Panc1 (cell line): ENCODE data around the gene GPD1L. TPM values are rescaled to one million over a fixed set of nuclear protein-coding genes. Genes with fewer than 3 reads are reported as not detected.
"Not testable (repeated sequence)": the region's sequence is repeated elsewhere in the genome, so short reads cannot be mapped to it uniquely, and the experiment has no call there.

Source experiments
- ATAC-seq: fragments of 200-7000 bp; cut with Tn5 transposase; 2 replicates; pipeline ENCODE4 v1.9.1; 2020; ENCODE audit warnings: mild to moderate bottlenecking, moderate library complexity
- BruUV-seq: library from RNA; stranded (reverse); fragments of 400-500 nt; replicated peaks from 2 replicates; lab custom pipeline; 2021; lab: Mats Ljungman, UMichigan
- CTCF ChIA-PET: fragments of 300-600 bp; sonication (Branson Sonifier 250); formaldehyde crosslinking; loops from one replicate; lab custom pipeline; 2022; ENCODE audit warnings: antibody characterized with exemption; lab: Charles Lee
- POLR2A ChIA-PET: fragments of 300-600 bp; sonication (Branson Sonifier 250); formaldehyde crosslinking; loops from one replicate; lab custom pipeline; 2022; ENCODE audit warnings: antibody characterized with exemption; lab: Charles Lee
- DNase-seq: peaks from one replicate; pipeline ENCODE4 v3.0.0-alpha.2; 2010; ENCODE audit warnings: low read depth, low spot score
- H3K27ac ChIP-seq: 2 replicates; pipeline ENCODE4 v1.5.1; 2011; ENCODE audit warnings: mild to moderate bottlenecking, low read length, inconsistent platforms
- H3K27me3 ChIP-seq: fragments of 200-500 bp; sonication (Bioruptor generic); 2 replicates; pipeline ENCODE4 v1.6.0; 2014; ENCODE audit warnings: low read length, inconsistent platforms; ENCODE audit not compliant: control insufficient read depth, insufficient read depth
- H3K36me3 ChIP-seq: fragments of 200-500 bp; sonication (Bioruptor generic); 2 replicates; pipeline ENCODE4 v1.5.1; 2014; ENCODE audit warnings: inconsistent platforms, mild to moderate bottlenecking, low read length, moderate library complexity; ENCODE audit not compliant: control insufficient read depth, insufficient read depth
- H3K4me1 ChIP-seq: 2 replicates; pipeline ENCODE4 v1.5.1; 2011; ENCODE audit warnings: inconsistent platforms, mild to moderate bottlenecking, low read length, moderate library complexity; ENCODE audit not compliant: control insufficient read depth, insufficient read depth
- H3K4me3 ChIP-seq, 2 experiments: 2 replicates each; pipeline ENCODE4 v1.5.1; 2011 to 2012; ENCODE audit warnings: low read depth in 2 of 2, low read length in 2 of 2, mild to moderate bottlenecking in 2 of 2, inconsistent platforms in 1 of 2, moderate library complexity in 1 of 2
- H3K9me3 ChIP-seq: fragments of 200-500 bp; sonication (Bioruptor generic); 2 replicates; pipeline ENCODE4 v1.5.1; 2014; ENCODE audit warnings: low read depth, mild to moderate bottlenecking, inconsistent platforms, low read length, moderate library complexity; ENCODE audit not compliant: control insufficient read depth, insufficient read depth
- POLR2AphosphoS5 ChIP-seq: IDR thresholded peaks from 2 replicates; pipeline ENCODE4 v1.6.1; 2012; ENCODE audit warnings: mild to moderate bottlenecking, low read depth, low read length, moderate library complexity
- SIN3A ChIP-seq: IDR thresholded peaks from 2 replicates; pipeline ENCODE4 v1.6.1; 2012; ENCODE audit warnings: low read depth, mild to moderate bottlenecking, low read length, moderate library complexity, borderline replicate concordance; ENCODE audit not compliant: insufficient read depth
- TCF7L2 ChIP-seq: IDR thresholded peaks from 2 replicates; pipeline ENCODE4 v1.6.1; 2011; ENCODE audit warnings: mild to moderate bottlenecking, low read depth, low read length, inconsistent platforms
- in situ Hi-C: cut with HindIII; loops from 2 replicates; pipeline ENCODE4 v1.10.0; 2016; ENCODE audit warnings: low sequenced_read_pairs, low pct_unique_long_range_greater_than_20kb
- intact Hi-C: fragments of 100-400 bp; cut with micrococcal nuclease; formaldehyde crosslinking; loops from one replicate; pipeline ENCODE4 v1.10.0; 2022; ENCODE audit not compliant: unreplicated experiment
- total RNA-seq: library from RNA; stranded (reverse); gene quantifications from one replicate; pipeline ENCODE4 v1.2.1, GENCODE V29; 2021; ENCODE audit not compliant: unreplicated experiment
- TF ChIP-seq, protein P1 (sequence below), 2 experiments: IDR thresholded peaks; 2 replicates each; pipeline ENCODE4 v1.6.1; 2011 to 2012; ENCODE audit warnings: low read depth in 2 of 2, control low read depth in 1 of 2, low read length in 1 of 2, mild to moderate bottlenecking in 1 of 2, moderate library complexity in 1 of 2; ENCODE audit not compliant: insufficient read depth in 1 of 2
- TF ChIP-seq, protein P2 (sequence below): fragments of 450-650 bp; IDR thresholded peaks from 2 replicates; pipeline ENCODE4 v1.5.1; 2017; ENCODE audit warnings: mild to moderate bottlenecking

GPD1L gene
- total RNA-seq, 1 experiment from 2014 or later = 10.5 TPM

DNA sequence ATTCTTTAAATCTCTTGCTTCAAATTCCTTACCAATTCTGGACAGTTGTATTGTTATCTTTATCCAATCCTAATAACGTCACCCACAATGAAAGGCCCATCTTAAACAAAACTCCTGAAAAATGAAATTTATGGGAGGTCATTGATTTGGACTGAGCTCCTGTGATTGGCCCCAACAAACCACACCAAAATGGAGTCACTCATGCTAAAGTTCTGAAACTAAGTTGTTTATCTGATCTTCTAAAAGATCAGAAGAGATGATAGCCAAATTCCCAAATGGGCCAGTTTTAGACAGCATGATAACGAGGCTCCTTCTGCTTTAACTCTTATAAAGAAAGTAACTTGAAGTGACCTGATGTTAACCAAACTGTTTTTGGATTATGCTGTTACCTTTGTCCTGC, 39.7 kb upstream of the GPD1L start:
- TF ChIP-seq POLR2AphosphoS5 (no peak), TCF7L2 (no peak), SIN3A (no peak)
- TF ChIP-seq, protein P1, sequence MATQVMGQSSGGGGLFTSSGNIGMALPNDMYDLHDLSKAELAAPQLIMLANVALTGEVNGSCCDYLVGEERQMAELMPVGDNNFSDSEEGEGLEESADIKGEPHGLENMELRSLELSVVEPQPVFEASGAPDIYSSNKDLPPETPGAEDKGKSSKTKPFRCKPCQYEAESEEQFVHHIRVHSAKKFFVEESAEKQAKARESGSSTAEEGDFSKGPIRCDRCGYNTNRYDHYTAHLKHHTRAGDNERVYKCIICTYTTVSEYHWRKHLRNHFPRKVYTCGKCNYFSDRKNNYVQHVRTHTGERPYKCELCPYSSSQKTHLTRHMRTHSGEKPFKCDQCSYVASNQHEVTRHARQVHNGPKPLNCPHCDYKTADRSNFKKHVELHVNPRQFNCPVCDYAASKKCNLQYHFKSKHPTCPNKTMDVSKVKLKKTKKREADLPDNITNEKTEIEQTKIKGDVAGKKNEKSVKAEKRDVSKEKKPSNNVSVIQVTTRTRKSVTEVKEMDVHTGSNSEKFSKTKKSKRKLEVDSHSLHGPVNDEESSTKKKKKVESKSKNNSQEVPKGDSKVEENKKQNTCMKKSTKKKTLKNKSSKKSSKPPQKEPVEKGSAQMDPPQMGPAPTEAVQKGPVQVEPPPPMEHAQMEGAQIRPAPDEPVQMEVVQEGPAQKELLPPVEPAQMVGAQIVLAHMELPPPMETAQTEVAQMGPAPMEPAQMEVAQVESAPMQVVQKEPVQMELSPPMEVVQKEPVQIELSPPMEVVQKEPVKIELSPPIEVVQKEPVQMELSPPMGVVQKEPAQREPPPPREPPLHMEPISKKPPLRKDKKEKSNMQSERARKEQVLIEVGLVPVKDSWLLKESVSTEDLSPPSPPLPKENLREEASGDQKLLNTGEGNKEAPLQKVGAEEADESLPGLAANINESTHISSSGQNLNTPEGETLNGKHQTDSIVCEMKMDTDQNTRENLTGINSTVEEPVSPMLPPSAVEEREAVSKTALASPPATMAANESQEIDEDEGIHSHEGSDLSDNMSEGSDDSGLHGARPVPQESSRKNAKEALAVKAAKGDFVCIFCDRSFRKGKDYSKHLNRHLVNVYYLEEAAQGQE (IDR thresholded peaks at IDR 0.05; ENCODE audit: insufficient read depth in 1 of 2, low read depth in 2 of 2, low read length in 1 of 2) = no peak
- TF ChIP-seq, protein P2, sequence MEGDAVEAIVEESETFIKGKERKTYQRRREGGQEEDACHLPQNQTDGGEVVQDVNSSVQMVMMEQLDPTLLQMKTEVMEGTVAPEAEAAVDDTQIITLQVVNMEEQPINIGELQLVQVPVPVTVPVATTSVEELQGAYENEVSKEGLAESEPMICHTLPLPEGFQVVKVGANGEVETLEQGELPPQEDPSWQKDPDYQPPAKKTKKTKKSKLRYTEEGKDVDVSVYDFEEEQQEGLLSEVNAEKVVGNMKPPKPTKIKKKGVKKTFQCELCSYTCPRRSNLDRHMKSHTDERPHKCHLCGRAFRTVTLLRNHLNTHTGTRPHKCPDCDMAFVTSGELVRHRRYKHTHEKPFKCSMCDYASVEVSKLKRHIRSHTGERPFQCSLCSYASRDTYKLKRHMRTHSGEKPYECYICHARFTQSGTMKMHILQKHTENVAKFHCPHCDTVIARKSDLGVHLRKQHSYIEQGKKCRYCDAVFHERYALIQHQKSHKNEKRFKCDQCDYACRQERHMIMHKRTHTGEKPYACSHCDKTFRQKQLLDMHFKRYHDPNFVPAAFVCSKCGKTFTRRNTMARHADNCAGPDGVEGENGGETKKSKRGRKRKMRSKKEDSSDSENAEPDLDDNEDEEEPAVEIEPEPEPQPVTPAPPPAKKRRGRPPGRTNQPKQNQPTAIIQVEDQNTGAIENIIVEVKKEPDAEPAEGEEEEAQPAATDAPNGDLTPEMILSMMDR = no peak
- intact Hi-C loops = no loop called here
- no peak overlapping the region for H3K27ac ChIP-seq
- no peaks in the 10 kb centered on the region for H3K4me1 ChIP-seq
- ATAC-seq (no peak), DNase-seq (no peak)
- no TSS peak for BruUV-seq
- CTCF ChIA-PET = no interaction called here
- no peaks in the 10 kb centered on the region for H3K27me3 ChIP-seq
- in situ Hi-C loops = no loop called here
- POLR2A ChIA-PET = no interaction called here
- no peaks in the 10 kb centered on the region for H3K9me3 ChIP-seq
- H3K36me3 ChIP-seq = no peaks in the 10 kb centered on the region
- no peak overlapping the region for H3K4me3 ChIP-seq

GRCh38 chr3:32074194-32074593, 32.2 kb upstream of the GPD1L start:
- POLR2A ChIA-PET, intact Hi-C loops, CTCF ChIA-PET, H3K4me3 ChIP-seq, H3K27ac ChIP-seq, H3K4me1 ChIP-seq, ATAC-seq, H3K36me3 ChIP-seq, in situ Hi-C loops, H3K9me3 ChIP-seq, DNase-seq, BruUV-seq, H3K27me3 ChIP-seq: not testable (repeated sequence)

DNA sequence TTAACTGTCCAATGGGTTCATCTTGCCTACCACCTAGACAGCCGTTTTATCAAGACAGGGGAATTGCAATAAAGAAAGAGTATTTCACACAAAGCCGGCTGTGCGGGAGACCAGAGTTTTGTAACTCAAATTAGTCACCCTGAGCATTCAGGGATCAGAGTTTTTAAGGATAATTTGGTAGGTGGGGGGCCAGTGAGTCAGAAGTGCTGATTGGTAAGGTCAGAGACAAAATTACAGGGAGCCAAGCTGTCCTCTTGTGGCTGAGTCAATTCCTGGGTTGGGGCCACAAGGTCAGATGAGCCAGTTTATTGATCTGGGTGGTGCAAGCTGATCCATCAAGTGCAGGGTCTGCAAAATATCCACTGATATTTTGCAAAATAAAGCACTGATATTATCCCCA, 29.9 kb upstream of the GPD1L start:
- no TSS peak for BruUV-seq

More for the DNA sequence above, 29.9 kb upstream of the GPD1L start:
- no peak for ATAC-seq
- no peak for DNase-seq
- no peaks in the 10 kb centered on the region for H3K9me3 ChIP-seq
- H3K4me3 ChIP-seq = no peak overlapping the region
- ChIA-PET CTCF (no interaction called here), POLR2A (no interaction called here)
- H3K4me1 ChIP-seq = peaks cover 4% of the 10 kb centered on the region; the same call in 1 of the 2 replicates
- H3K36me3 ChIP-seq = no peaks in the 10 kb centered on the region
- in situ Hi-C loops = no loop called here
- H3K27me3 ChIP-seq = no peaks in the 10 kb centered on the region
- TF ChIP-seq TCF7L2 = no peak
- no peak for TF ChIP-seq SIN3A
- no peak for TF ChIP-seq POLR2AphosphoS5
- TF ChIP-seq, protein P2 = no peak
- TF ChIP-seq, protein P1 (IDR thresholded peaks at IDR 0.05; ENCODE audit: insufficient read depth in 1 of 2, low read depth in 2 of 2, low read length in 1 of 2) = no peak
- intact Hi-C loops = no loop called here
- no peak overlapping the region for H3K27ac ChIP-seq
